GM06990 (cell line): ENCODE data around the gene TOR4A.

Experiments
- DNase-seq: peaks from one replicate; pipeline ENCODE4 v3.0.0-alpha.2; 2011; ENCODE audit not compliant: insufficient read length; ENCODE audit errors: extremely low read depth
- H3K27me3 ChIP-seq: replicated peaks from 2 replicates; pipeline ENCODE4 v1.6.0; 2011; ENCODE audit warnings: low read length; ENCODE audit not compliant: control insufficient read depth, insufficient read depth
- H3K36me3 ChIP-seq: 2 replicates; pipeline ENCODE4 v1.5.1; 2011; ENCODE audit warnings: low read length; ENCODE audit not compliant: control insufficient read depth, insufficient read depth
- H3K4me3 ChIP-seq: replicated peaks from 2 replicates; pipeline ENCODE4 v1.5.1; 2011; ENCODE audit warnings: low read depth, mild to moderate bottlenecking, control low read depth, low read length
- TF ChIP-seq, protein P1 (sequence below): IDR thresholded peaks from 2 replicates; pipeline ENCODE4 v1.5.1; 2011; ENCODE audit warnings: low read length, control low read depth, mild to moderate bottlenecking, inconsistent platforms; ENCODE audit not compliant: insufficient read depth, poor library complexity, severe bottlenecking

Gene TOR4A

DNA sequence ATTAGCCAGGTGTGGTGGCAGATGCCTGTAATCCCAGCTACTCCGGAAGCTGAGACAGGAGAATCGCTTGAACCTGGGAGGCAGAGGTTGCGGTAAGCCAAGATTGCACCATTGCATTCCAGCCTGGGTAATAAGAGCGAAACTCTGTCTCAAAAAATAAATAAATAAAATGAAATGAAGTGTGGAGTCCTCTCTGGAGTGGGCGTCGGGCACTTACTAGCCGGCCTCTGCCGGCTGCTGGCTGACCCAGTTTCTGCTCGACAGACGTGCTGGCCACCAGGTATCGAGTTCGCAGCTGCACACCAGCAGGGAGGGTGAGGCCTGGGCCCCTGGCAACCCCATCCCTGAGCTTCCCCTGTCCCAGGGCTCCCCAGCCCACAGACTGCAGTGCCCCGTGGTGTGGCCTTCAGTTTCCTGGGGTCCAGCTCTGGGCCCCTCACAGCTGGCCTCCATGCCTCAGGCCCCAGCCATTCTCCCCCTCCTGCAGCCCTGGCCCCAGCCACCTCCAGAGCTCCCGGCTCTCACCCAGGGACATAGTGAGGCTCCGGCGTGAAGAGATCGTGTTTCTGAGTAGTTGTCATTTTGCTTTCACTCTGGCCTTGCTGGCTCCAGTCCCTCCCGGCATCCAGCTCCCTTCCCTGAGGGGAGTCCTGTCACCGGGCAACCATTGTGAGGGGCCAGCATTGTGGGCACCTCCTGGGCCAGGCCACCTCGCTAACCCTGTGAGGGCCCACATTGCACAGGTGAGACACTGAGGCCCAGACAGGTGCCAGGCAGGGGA lies 30.2 kb upstream of the TOR4A start:
- DNase-seq: no peak
- H3K36me3 ChIP-seq: peaks cover 15% of the 10 kb centered on the region
- TF ChIP-seq, protein P1, sequence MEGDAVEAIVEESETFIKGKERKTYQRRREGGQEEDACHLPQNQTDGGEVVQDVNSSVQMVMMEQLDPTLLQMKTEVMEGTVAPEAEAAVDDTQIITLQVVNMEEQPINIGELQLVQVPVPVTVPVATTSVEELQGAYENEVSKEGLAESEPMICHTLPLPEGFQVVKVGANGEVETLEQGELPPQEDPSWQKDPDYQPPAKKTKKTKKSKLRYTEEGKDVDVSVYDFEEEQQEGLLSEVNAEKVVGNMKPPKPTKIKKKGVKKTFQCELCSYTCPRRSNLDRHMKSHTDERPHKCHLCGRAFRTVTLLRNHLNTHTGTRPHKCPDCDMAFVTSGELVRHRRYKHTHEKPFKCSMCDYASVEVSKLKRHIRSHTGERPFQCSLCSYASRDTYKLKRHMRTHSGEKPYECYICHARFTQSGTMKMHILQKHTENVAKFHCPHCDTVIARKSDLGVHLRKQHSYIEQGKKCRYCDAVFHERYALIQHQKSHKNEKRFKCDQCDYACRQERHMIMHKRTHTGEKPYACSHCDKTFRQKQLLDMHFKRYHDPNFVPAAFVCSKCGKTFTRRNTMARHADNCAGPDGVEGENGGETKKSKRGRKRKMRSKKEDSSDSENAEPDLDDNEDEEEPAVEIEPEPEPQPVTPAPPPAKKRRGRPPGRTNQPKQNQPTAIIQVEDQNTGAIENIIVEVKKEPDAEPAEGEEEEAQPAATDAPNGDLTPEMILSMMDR: no peak
- H3K4me3 ChIP-seq: no peak overlapping the region
- H3K27me3 ChIP-seq: no peaks in the 10 kb centered on the region

- DNase-seq: no peak
- H3K27me3 ChIP-seq: no peaks in the 10 kb centered on the region
- TF ChIP-seq, protein P1: no peak
- H3K36me3 ChIP-seq: peaks cover 9% of the 10 kb centered on the region
- H3K4me3 ChIP-seq: no peak overlapping the region
Observed at GRCh38 chr9:137247916-137248175, 29.7 kb upstream of the TOR4A start.

DNA sequence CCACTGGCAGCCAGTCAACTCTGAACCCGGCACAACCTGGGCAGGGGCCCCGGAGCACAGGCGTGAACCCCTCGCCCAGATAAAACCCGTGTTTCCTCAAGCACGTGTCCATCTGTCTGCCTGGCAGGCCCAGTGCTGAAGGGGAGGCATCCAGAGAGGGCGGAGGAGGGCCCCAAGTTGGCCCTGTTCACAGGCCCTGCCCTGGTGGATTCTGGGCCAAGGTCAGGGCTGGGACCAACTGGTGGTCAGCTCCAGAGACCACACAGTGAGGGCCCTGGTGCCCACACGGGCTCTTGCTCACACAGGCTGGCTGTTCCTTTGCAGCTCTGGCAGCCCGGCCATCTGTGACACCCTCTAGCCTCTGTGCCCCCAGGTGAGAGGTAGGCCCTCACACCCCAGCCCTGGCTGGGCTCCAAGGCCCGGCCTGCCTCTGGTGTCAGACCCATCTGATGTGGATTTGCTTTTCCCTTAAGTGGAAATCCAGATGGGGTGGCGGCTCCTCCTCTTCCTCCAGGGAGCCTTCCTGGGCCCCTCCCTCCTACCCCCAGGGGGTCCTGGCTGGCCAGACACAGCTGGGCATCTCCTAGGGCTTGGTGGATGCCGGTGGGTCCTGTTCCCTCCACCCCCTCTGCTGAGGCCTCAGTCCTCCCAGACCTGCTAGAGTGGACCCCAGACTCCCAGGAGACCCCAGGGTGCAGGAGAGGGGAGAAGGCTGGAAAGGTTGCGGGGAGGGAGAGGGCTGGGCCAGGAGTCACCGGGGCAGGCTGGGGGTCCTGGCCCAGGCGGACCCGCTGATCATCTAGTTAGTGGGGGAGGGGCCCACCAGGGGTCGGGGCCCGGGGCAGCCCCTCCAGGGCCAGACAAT lies 27.0 kb upstream of the TOR4A start:
- no peaks in the 10 kb centered on the region for H3K36me3 ChIP-seq
- DNase-seq: no peak
- no peak overlapping the region for H3K4me3 ChIP-seq
- TF ChIP-seq, protein P1: no peak
- no peaks in the 10 kb centered on the region for H3K27me3 ChIP-seq

DNA sequence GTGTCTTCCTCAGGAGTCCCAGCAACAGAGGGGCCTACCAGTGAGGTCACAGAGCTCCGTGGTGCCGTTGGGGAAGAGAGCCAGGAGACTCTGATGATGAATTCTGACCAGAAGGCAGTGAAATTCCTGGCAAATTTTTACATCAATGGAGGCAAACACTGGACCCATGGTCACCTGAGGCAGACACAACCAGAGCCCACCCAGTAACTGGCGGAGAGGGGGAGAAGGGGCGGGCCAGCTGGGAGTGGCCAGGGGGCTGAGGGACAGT lies 26.4 kb upstream of the TOR4A start, which contains the start of gene STPG3:
Gene STPG3 (plus strand): TSS at position 93 of the 268 bp plus-strand sequence. CDS start 1 bp downstream, at position 94.
- TF ChIP-seq, protein P1: no peak

GRCh38 chr9:137251490-137252268 lies 25.8 kb upstream of the TOR4A start:
- peaks cover under 1% of the 10 kb centered on the region; the same call in 1 of the 2 replicates for H3K36me3 ChIP-seq
- DNase-seq: no peak
- H3K27me3 ChIP-seq: no peaks in the 10 kb centered on the region
- H3K4me3 ChIP-seq: no peak overlapping the region
- TF ChIP-seq, protein P1: no peak

More for the DNA sequence above, 26.4 kb upstream of the TOR4A start, which contains the start of gene STPG3:
- no peak for DNase-seq
- Histone ChIP-seq H3K27me3 (no peaks in the 10 kb centered on the region), H3K4me3 (no peak within 1 kb of the TSS), H3K36me3 (no peaks in the 10 kb centered on the region)
